CD4-positive, alpha-beta T cell treated with Interleukin-4 for 4 hours (primary cell): ENCODE measurements around the gene FRAS1.
"Not testable (repeated sequence)": the region's sequence is repeated elsewhere in the genome, so short reads cannot be mapped to it uniquely, and the experiment has no call there.

Source experiments
- DNase-seq: peaks from one replicate; pipeline ENCODE4 v3.0.0-alpha.2; 2020

FRAS1 gene

DNA sequence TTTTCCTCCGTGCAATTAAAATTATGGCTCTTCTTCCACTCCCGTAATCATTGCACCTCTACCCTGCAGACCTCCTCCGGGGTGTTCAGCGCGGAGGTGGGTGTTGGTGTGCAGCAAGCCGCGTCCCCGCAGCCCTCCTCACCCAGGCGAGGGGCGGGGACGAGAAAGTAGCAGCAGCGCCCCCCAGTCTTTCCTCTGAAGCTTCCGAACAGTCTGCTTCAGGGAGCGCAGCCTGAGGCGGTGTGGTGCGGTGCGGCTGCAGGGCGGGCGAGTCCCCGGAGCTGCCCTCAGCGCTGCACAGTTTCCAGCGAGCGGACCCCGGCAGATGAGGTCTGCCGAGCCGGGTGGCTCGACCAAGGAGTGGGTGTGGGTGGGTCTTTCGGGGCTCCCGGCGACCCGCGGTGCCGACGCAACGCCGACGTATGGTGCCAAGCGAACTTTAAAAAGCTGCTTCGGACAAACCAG lies at the start of gene FRAS1:
FRAS1 (plus strand) TSS at position 189 of the 465 bp plus-strand sequence. CDS start 687 bp downstream, outside the sequence.
- DNase-seq: no peak

- not testable (repeated sequence) for DNase-seq
These were observed 46.1 kb upstream of the FRAS1 start for GRCh38 chr4:78011003-78011402.

- DNase-seq: no peak
These were observed 41.9 kb upstream of the FRAS1 start for GRCh38 chr4:78014889-78015886.

DNA sequence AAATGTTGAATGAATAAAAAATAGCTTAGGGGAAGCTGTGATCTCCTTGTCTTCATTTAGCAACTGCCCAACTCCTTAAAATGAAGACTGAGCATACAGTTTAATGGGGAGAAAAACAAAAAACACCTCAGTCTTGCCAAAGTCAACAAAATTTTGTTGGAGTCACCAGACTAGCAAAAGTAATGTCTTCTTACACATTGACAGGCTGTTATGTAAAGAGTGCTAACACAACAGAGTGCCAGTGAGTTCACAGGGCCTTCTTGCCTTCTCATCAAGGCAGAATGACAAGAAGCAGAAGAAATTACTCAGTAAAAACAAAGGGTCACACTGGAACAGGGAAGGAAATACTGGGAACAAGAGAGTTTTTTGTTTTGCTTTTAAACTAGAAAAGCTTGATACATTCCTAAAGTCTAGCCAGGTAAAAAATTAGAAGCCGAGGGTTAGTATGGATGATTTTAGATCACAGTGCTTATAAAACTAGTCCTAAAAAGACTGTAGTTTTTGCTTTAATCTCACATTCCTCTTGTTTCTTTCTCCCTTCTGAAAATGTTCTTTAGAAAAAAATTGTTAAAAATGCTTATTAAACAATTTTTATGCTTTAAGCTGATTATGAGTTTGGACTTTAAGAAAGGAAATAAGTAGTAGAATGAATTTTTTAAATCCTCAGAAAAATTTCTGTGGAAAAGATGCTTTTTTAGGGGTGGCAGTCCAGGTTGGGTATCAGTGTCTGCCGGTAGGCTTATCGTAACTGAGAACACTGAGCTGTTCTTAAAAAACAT lies 38.7 kb upstream of the FRAS1 start:
- DNase-seq: no peak

DNA sequence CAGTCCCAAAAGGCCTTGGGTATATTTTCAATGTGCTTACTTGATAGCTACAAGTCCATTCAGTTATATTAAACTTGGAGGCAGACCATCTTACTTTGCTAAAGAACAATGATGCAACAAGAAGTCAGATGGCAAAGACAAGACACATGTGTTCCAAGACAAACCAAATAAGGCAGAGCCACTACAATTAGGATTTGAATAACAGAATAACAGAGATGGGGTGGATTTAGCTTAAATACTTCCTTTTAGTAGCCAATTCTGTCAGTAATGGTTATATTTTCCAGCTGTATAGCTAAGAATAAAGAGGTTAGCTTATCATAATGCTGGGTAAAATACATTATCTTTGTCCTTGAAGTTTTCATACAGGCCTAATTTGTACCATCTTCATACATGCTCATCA lies 37.7 kb upstream of the FRAS1 start:
- DNase-seq: no peak

DNA sequence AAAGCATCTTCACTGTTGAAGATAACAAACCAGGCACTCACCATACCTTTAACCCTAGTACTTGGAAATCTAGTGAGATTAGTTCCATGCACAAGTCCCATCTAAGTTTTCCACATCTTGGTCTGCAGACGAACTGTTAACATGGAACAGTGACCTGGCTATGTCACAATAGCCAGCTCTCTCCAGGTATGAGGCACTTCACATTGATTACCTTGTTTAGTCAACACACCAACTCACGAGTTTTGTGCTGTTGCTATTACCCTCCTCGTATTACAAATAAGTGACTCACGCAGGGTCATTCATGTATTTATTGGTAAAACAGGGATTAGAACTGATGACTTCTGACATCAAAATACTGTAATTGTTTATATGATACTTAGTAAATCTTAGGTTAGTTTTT lies 36.4 kb upstream of the FRAS1 start:
- no peak for DNase-seq

- no peak for DNase-seq
These were observed 34.6 kb upstream of the FRAS1 start for GRCh38 chr4:78022517-78022916.

DNA sequence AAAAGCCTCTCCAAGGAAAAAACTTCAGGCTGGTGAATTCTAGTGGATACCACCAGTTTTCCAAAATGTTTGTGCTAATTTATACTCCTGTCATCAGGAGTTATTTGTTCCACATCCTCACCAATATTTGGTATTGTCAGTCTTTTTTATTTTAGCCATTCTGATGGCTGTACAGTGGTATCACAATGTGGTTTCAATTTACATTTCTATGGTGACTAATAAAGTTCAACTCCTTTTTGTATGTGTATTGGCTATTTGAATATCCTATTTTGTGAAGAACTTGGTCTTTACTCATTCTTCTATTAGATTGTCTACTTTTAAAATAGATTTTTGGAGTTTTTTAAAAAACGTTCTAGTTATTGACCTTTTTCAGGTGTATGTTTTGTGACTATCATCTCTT lies 33.0 kb upstream of the FRAS1 start:
- DNase-seq: no peak

DNA sequence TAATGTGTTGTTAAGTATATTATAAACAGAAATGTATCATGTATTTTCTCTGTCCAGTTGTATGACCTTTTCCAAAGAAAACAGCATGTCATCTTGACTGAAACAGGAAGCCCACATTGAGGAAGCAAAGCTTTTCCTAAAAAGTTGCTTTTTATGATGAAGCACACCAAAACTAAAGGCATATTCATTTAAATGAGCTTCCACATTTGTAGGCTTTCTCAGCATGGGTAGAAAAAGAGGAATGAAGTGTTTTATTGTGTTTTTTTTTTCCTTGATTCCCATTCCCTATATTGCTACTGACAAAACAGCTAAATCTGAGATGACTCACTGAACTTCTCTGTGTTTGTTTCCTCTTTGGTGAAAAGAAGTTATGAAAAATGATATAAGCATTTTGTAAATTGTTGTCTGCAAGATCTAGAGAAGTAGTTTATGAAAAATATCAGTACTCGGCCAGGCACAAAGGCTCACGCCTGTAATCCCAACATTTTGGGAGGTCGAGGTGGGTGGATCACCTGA lies 32.5 kb upstream of the FRAS1 start:
- DNase-seq: no peak

- no peak for DNase-seq
These were observed 25.6 kb upstream of the FRAS1 start for GRCh38 chr4:78031417-78031950.

DNA sequence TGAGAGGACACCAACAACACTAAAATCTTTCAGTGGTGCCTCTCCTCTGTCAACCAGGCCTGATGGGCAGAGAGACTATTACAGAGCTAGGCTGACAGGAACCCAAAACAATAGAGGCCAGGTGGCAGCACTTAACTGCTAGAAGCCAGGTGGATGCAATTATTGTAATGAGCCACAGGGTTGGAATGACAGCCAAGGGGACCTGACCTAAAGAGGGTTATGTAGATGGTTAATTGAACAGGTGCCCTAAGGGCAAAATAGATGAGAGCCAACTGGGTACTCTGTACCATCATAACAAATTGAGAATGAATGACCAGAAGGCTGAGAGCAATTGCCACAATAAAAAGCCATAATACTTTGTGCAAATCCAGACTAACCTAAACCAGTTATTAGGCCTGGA lies 24.7 kb upstream of the FRAS1 start:
- DNase-seq: no peak

- DNase-seq: no peak
These were observed 24.2 kb upstream of the FRAS1 start for GRCh38 chr4:78032929-78033328.

- DNase-seq: no peak
These were observed 23.3 kb upstream of the FRAS1 start for GRCh38 chr4:78033861-78034260.

DNA sequence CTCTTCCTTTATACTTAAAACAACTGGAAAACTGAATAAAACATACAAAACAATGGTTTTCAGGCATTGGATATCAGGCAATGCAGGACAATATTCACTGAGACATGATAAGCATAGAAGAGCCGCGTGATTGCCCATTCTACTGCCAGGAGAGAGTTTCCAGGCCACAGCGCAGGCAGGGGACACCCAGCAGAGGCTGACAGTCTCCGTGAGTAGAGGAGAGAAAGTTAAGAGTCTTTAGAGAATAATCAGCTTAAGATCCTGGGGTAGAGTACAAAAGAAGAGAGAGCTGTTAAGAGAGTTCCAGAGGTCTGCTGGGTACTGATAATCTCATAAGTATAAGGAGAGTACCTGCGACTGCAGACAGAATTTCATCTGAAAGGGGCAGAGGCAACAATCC lies 18.4 kb upstream of the FRAS1 start:
- DNase-seq: no peak

DNA sequence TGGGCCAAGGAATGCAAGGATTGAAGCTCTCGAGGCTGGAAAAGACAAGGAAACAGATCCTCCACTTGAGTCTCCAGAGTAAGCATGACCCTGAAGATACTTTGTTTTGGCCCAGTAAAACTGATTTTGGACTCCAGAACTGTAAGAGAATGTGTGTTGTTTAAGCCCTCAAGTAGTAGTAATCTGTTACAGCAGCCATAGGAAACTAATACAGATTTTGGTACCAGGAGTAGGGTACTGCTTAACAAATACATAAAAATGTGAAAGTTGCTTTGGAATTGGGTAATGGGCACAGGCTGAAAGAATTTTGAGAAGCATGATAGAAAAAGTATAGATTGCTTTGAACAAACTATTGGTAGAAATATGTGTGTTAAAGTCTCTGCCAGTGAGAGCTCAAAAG lies 17.4 kb upstream of the FRAS1 start:
- no peak for DNase-seq

GRCh38 chr4:78040431-78040830 lies 16.7 kb upstream of the FRAS1 start:
- no peak for DNase-seq

DNA sequence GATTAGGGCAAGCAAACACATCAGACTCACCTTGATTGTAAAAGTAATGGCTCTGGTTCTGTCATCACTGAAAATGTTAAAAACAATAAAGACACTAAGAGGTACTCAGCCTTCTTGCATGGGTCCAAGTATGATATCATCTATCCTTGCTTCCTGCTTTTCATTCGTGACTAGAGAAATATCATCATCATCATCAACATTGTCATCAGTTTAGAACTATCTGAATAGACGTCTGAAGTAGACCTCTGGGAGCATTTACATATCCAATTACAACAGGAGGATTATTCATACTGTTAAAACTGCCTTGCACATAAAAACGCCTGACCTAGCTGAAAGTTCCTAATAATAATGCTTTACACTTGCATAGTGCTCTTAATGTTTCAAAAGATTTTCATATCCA lies 9.8 kb upstream of the FRAS1 start:
- DNase-seq: no peak

DNA sequence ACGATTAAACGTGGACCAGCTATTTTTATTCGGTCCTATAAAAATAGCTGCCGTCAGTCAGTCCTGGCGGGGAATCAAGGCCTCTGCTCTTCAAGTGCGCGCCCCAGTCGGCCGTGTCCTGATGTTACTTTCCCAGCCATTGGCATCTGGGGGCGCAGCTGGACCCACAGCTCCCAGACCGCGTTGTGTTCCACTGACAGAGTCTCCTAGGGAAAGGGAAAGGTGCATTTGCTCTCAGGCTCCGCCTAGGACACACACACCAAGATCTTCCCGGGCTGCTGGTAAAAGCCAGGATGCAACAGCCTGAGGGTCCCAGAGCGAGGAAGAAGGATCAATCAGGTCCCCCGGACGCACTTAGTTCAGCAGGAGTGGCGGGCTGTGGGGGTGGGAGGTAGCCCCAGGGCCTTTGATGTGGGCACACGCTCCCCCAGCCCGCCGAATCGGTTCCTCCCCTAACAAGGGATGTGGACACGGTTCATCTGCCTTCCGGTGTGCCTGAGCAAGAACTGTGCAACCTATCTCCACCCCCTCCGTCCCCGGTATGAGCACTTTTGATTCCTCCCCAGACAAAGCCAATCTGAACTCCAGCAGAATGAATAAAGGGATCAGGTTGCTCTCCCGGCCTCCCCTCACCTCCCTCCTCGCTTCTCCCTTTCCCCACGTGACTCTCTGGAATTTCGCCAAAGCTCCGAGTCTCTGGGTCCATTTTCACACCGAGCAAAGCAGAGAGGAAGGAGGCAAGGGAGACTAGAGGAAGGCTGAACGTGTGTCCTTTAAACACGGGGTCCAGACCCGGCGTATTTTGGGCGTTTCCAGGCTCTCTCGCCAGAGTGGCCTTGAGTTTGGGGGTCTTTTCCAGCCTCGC lies 626 bp upstream of the FRAS1 start:
- DNase-seq: no peak

DNA sequence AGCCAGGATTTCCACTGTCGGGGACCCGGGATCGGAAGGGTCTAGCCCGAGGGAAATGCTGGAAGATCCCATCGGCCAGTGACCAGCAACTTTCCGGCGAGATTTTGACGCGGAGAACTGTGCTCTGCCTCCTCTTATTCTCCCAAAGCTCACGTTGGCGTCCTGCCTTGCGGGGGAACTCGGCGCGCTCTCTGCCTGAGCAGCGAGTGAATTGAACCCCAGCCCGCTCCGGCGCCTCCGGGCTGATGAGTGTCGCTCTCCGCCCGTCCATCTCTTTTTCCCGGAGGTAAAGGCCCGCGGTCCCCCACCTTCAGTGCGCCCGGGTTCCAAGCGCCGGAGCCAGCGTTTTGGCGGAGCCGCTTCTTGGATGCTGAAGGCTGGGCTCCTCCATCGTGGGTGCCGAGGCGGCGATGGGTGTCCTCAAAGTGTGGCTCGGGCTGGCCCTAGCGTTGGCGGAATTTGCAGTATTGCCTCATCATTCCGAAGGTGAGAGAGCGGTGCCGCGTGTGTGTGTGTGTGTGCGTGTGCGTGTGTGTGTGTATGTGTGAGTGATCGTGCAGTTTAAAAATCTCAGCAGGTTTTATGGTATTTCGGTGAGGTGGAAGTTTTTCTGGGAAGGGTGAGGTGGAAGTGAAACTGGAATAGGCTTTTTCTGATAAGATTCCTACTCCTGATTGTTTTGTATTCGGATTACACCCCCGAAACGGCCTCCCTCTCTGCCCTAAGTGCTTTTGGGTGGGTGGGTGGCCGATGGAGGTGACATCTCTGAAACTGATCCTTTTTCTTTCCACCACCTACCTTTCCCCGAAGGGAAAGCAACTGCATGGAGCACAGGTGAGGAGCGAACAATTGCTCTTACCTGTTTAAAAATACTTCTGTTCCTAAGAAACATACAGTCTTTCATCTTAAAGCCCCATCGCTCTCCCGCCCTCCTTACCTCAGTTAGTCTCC lies 752 bp downstream of the FRAS1 start:
- DNase-seq: peak; percentile 5

GRCh38 chr4:78058591-78059523 lies 1.7 kb downstream of the FRAS1 start:
- no peak for DNase-seq
